ENCODE data around the gene UBE2H. TPM values are rescaled to one million over a fixed set of nuclear protein-coding genes. Genes with fewer than 3 reads are reported as not detected.

The UBE2H gene
- total RNA-seq, 1 donor from 2014 or later: 80.7 TPM

- H3K27ac Mint-ChIP-seq: peak overlapping the region; percentile 69
- DNase-seq (ENCODE audit: extremely low spot score, unreplicated experiment): no peak
- H3K36me3 Mint-ChIP-seq: peaks cover 20% of the 10 kb centered on the region
- H3K9me3 Mint-ChIP-seq: no peaks in the 10 kb centered on the region
- TF ChIP-seq CTCF (conservative IDR thresholded peaks at IDR 0.05): no peak
- no peaks in the 10 kb centered on the region for H3K27me3 Mint-ChIP-seq
- peak overlapping the region; percentile 29 for H3K4me3 Mint-ChIP-seq
- H3K4me1 Mint-ChIP-seq (ENCODE audit: unreplicated experiment): peaks cover 69% of the 10 kb centered on the region
Measured at GRCh38 chr7:129854401-129854800, 98.4 kb downstream of the UBE2H start.

GRCh38 chr7:129853661-129854268, 99.0 kb downstream of the UBE2H start:
- Mint-ChIP-seq H3K27ac (peak overlapping the region; percentile 69), H3K36me3 (peaks cover 23% of the 10 kb centered on the region), H3K4me1 (ENCODE audit: unreplicated experiment) (peaks cover 65% of the 10 kb centered on the region), H3K27me3 (no peaks in the 10 kb centered on the region), H3K9me3 (no peaks in the 10 kb centered on the region), H3K4me3 (peak overlapping the region; percentile 21)
- DNase-seq (ENCODE audit: extremely low spot score, unreplicated experiment): no peak
- TF ChIP-seq CTCF (conservative IDR thresholded peaks at IDR 0.05): no peak

- Mint-ChIP-seq H3K27me3 (no peaks in the 10 kb centered on the region), H3K27ac (peak overlapping the region; percentile 72), H3K36me3 (peaks cover 28% of the 10 kb centered on the region), H3K4me1 (ENCODE audit: unreplicated experiment) (peaks cover 55% of the 10 kb centered on the region), H3K4me3 (no peak overlapping the region), H3K9me3 (no peaks in the 10 kb centered on the region)
- no peak for TF ChIP-seq CTCF (conservative IDR thresholded peaks at IDR 0.05)
- no peak for DNase-seq (ENCODE audit: extremely low spot score, unreplicated experiment)
Measured at GRCh38 chr7:129851809-129852208, 101.0 kb downstream of the UBE2H start.

- peaks cover 53% of the 10 kb centered on the region for H3K4me1 Mint-ChIP-seq (ENCODE audit: unreplicated experiment)
Measured at GRCh38 chr7:129851174-129851573, 101.6 kb downstream of the UBE2H start.

GRCh38 chr7:129848436-129848835, 104.3 kb downstream of the UBE2H start:
- H3K9me3 Mint-ChIP-seq: no peaks in the 10 kb centered on the region
- H3K4me3 Mint-ChIP-seq: no peak overlapping the region
- no peak for TF ChIP-seq CTCF (conservative IDR thresholded peaks at IDR 0.05)
- H3K4me1 Mint-ChIP-seq (ENCODE audit: unreplicated experiment): peaks cover 42% of the 10 kb centered on the region
- H3K27me3 Mint-ChIP-seq: no peaks in the 10 kb centered on the region
- H3K36me3 Mint-ChIP-seq: peaks cover 29% of the 10 kb centered on the region
- H3K27ac Mint-ChIP-seq: no peak overlapping the region
- DNase-seq (ENCODE audit: extremely low spot score, unreplicated experiment): no peak

More at GRCh38 chr7:129851174-129851573, 101.6 kb downstream of the UBE2H start:
- no peak overlapping the region for H3K4me3 Mint-ChIP-seq
- no peaks in the 10 kb centered on the region for H3K9me3 Mint-ChIP-seq
- H3K36me3 Mint-ChIP-seq: peaks cover 29% of the 10 kb centered on the region
- no peak for DNase-seq (ENCODE audit: extremely low spot score, unreplicated experiment)
- H3K27ac Mint-ChIP-seq: peak overlapping the region; percentile 72
- TF ChIP-seq CTCF (conservative IDR thresholded peaks at IDR 0.05): no peak
- H3K27me3 Mint-ChIP-seq: no peaks in the 10 kb centered on the region
